ENCODE data around the gene TMEM184A. TPM values are rescaled to one million over a fixed set of nuclear protein-coding genes. Genes with fewer than 3 reads are reported as not detected.

Gene TMEM184A
- total and polyA plus RNA-seq, 8 donors, result 1.00 to 9.7 (median 2.4) TPM

GRCh38 chr7:1548438-1548831 lies 7.6 kb downstream of the TMEM184A start:
- Histone ChIP-seq H3K4me3 (no peak overlapping the region), H3K27me3 (no peaks in the 10 kb centered on the region), H3K36me3 (peaks cover 0 to 22% of the 10 kb centered on the region in 2 donors), H3K27ac (no peak overlapping the region), H3K9me3 (no peaks in the 10 kb centered on the region), H3K4me1 (peaks cover 0 to 2% of the 10 kb centered on the region in 2 donors)
- ATAC-seq, result no peak
- no peak for TF ChIP-seq CTCF (IDR thresholded peaks at IDR 0.05)
- intact Hi-C loops (cut with DNase I), result no loop called here
- DNase-seq, result no peak

- no peak for TF ChIP-seq CTCF (IDR thresholded peaks at IDR 0.05)
- H3K36me3 ChIP-seq, result peaks cover 0 to 27% of the 10 kb centered on the region in 2 donors
These were observed 8.1 kb downstream of the TMEM184A start for GRCh38 chr7:1547777-1548437.

GRCh38 chr7:1546909-1547776 lies 8.9 kb downstream of the TMEM184A start:
- DNase-seq (no peak), ATAC-seq (no peak)
- H3K9me3 ChIP-seq, result no peaks in the 10 kb centered on the region
- intact Hi-C loops (cut with DNase I), result no loop called here
- H3K27ac ChIP-seq, result no peak overlapping the region
- H3K4me1 ChIP-seq, result peaks cover 0 to 2% of the 10 kb centered on the region in 2 donors
- TF ChIP-seq CTCF (IDR thresholded peaks at IDR 0.05), result no peak
- H3K4me3 ChIP-seq, result no peak overlapping the region
- H3K36me3 ChIP-seq, result peaks cover 0 to 35% of the 10 kb centered on the region in 2 donors
- H3K27me3 ChIP-seq, result no peaks in the 10 kb centered on the region

More at GRCh38 chr7:1547777-1548437, 8.1 kb downstream of the TMEM184A start:
- no peaks in the 10 kb centered on the region for H3K9me3 ChIP-seq
- H3K27me3 ChIP-seq, result no peaks in the 10 kb centered on the region
- ATAC-seq, result no peak
- no peak overlapping the region for H3K4me3 ChIP-seq
- intact Hi-C loops (cut with DNase I), result no loop called here
- H3K27ac ChIP-seq, result no peak overlapping the region
- DNase-seq, result no peak
- H3K4me1 ChIP-seq, result peaks cover 0 to 2% of the 10 kb centered on the region in 2 donors

- Histone ChIP-seq H3K36me3 (peaks cover 0 to 42% of the 10 kb centered on the region in 2 donors), H3K27ac (no peak overlapping the region), H3K4me3 (no peak overlapping the region), H3K9me3 (no peaks in the 10 kb centered on the region), H3K4me1 (peaks cover 0 to 2% of the 10 kb centered on the region in 2 donors), H3K27me3 (no peaks in the 10 kb centered on the region)
- TF ChIP-seq CTCF (IDR thresholded peaks at IDR 0.05), result no peak
- DNase-seq, result no peak
- no peak for ATAC-seq
- intact Hi-C loops (cut with DNase I), result no loop called here
These were observed 9.6 kb downstream of the TMEM184A start for GRCh38 chr7:1546274-1546908.
